HepG2 (cell line): Measurements from ENCODE around the gene KDM4B.

Source experiments
- CCAR2 ChIP-seq: fragments of 200-400 bp; formaldehyde crosslinking; optimal IDR thresholded peaks from 2 replicates; pipeline ENCODE3; 2018; ENCODE audit warnings: low read depth, mild to moderate bottlenecking, low read length, moderate library complexity
- CTCF ChIP-seq: sonication (generic); formaldehyde crosslinking; IDR thresholded peaks from 2 replicates; pipeline ENCODE4 v1.5.0; 2020; ENCODE audit warnings: mild to moderate bottlenecking, missing genetic modification reagents, moderate library complexity
- HIC2 ChIP-seq: sonication (generic); formaldehyde crosslinking; IDR thresholded peaks from 2 replicates; pipeline ENCODE4 v1.9.0; 2022; ENCODE audit warnings: low read depth, missing genetic modification reagents
- KAT8 ChIP-seq: IDR thresholded peaks from 2 replicates; pipeline ENCODE4 v1.6.1; 2016; ENCODE audit warnings: missing genetic modification reagents, missing compliant biosample characterization
- MTF1 ChIP-seq: sonication (generic); formaldehyde crosslinking; IDR thresholded peaks from 2 replicates; pipeline ENCODE4 v1.5.0; 2020; ENCODE audit warnings: missing genetic modification reagents
- REST ChIP-seq, 2 experiments: IDR thresholded peaks; 2 replicates each; pipeline ENCODE4 v1.6.1; 2011 to 2012; ENCODE audit warnings: low read length in 2 of 2, borderline replicate concordance in 1 of 2, low read depth in 1 of 2, mild to moderate bottlenecking in 1 of 2, moderate library complexity in 1 of 2
- ZFAT ChIP-seq: sonication (generic); formaldehyde crosslinking; conservative IDR thresholded peaks from 2 replicates; pipeline ENCODE4 v1.8.1; 2023; ENCODE audit warnings: missing genetic modification reagents, inconsistent platforms
- ZFP36L2 ChIP-seq: sonication (generic); formaldehyde crosslinking; IDR thresholded peaks from 2 replicates; pipeline ENCODE4 v1.4.0; 2020; ENCODE audit warnings: missing genetic modification reagents
- ZNF121 ChIP-seq: sonication (generic); formaldehyde crosslinking; IDR thresholded peaks from 2 replicates; pipeline ENCODE4 v1.5.0; 2020; ENCODE audit warnings: mild to moderate bottlenecking, missing genetic modification reagents
- ZNF234 ChIP-seq: sonication (generic); formaldehyde crosslinking; conservative IDR thresholded peaks from 2 replicates; pipeline ENCODE4 v1.5.1; 2020; ENCODE audit warnings: mild to moderate bottlenecking, missing genetic modification reagents
- ZNF296 ChIP-seq: sonication (generic); formaldehyde crosslinking; conservative IDR thresholded peaks from 2 replicates; pipeline ENCODE4 v1.5.0; 2020; ENCODE audit warnings: mild to moderate bottlenecking, missing genetic modification reagents
- ZNF335 ChIP-seq: sonication (generic); formaldehyde crosslinking; IDR thresholded peaks from 2 replicates; pipeline ENCODE4 v1.4.0; 2020; ENCODE audit warnings: missing genetic modification reagents
- ZNF407 ChIP-seq: sonication (generic); formaldehyde crosslinking; IDR thresholded peaks from one replicate; pipeline ENCODE4 v1.5.1; 2020; ENCODE audit warnings: mild to moderate bottlenecking, missing genetic modification reagents; ENCODE audit errors: not compliant biosample characterization
- ZNF513 ChIP-seq: sonication (generic); formaldehyde crosslinking; conservative IDR thresholded peaks from 2 replicates; pipeline ENCODE4 v1.5.0; 2020; ENCODE audit warnings: missing genetic modification reagents

- TF ChIP-seq ZFP36L2 (CRISPR knock-in tag): no peak
- no peak for TF ChIP-seq HIC2 (CRISPR knock-in tag)
- TF ChIP-seq CTCF (CRISPR knock-in tag): no peak
- no peak for TF ChIP-seq ZNF296
- TF ChIP-seq ZNF234: no peak
- no peak for TF ChIP-seq ZNF407
- TF ChIP-seq KAT8 (CRISPR knock-in tag): no peak
- TF ChIP-seq REST (IDR thresholded peaks at IDR 0.05; ENCODE audit: borderline replicate concordance in 1 of 2, low read depth in 1 of 2, low read length in 2 of 2): no peak
- no peak for TF ChIP-seq MTF1 (CRISPR knock-in tag)
- no peak for TF ChIP-seq ZNF513 (CRISPR knock-in tag)
- no peak for TF ChIP-seq ZNF335 (CRISPR knock-in tag)
- no peak for TF ChIP-seq ZNF121
- no peak for TF ChIP-seq CCAR2
- no peak for TF ChIP-seq ZFAT (CRISPR knock-in tag)
Measured at GRCh38 chr19:5053661-5054060, 84.7 kb downstream of the KDM4B start.
